ENCODE data around the gene SMAD7. TPM values are rescaled to one million over a fixed set of nuclear protein-coding genes. Genes with fewer than 3 reads are reported as not detected.

The SMAD7 gene
- total and polyA plus RNA-seq, 2 experiments from 2014 or later: 11.8 to 29.8 TPM

DNA sequence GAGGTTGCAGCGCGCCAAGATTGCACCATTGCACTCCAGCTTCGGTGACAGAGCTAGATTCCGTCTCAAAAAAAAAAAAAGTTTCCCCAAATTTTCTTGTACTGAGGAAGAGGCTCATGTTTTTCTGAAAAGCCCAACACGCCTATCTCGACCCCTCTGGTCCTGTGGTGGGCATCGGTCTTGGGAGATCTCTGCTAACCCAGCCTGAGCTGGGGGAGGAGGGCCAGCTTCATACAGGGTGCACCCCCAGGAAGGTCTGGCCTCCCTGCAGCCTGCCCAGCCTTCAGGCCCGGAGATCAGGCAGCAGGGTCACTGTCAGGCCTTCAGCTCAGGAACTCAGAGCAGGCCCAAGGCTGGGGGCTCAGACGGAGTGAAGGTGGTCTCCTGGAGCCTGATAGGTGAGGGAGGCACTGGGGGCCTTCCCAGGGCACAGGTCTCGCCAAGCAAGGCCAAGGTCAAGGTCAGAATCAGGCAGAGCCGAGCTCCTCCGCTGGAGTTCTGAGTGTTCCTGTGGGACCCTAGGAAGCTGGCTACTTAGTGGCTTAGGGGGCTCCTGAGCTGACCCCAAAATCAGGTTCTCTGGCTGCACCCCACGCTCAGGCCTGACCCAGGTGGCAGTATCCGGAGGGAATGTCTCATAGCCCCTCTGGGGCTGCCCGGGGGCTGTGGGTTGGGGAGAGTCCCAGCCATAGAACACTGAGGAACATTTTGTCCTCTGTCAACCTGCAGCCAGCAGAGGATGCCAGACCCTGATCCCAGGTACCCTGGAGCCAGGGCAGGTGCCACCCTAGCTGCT, 37.9 kb upstream of the SMAD7 start:
- H3F3A ChIP-seq (replicated peaks; ENCODE audit: low read depth): 0 out of 2 replicates have a peak, but pooled peaks cover 4% of the 10 kb centered on the region
- Mint-ChIP-seq H3K27ac (no peak overlapping the region), H3K4me1 (peaks cover 11% of the 10 kb centered on the region), H3K9me3 (peaks cover 4% of the 10 kb centered on the region; the same call in 1 of the 3 replicates), H3K27me3 (ENCODE audit: insufficient read depth, low read depth, poor library complexity) (peaks cover 11% of the 10 kb centered on the region), H3K36me3 (ENCODE audit: low read depth) (no peaks in the 10 kb centered on the region), H3K4me3 (no peak overlapping the region)
- no peak for ATAC-seq
- H3K27me3 ChIP-seq (ENCODE audit: insufficient read depth): no peaks in the 10 kb centered on the region
- H4K20me1 ChIP-seq (replicated peaks; ENCODE audit: insufficient read depth): no peaks in the 10 kb centered on the region
- H2AFZ ChIP-seq: no peak overlapping the region
- H3K4me2 ChIP-seq: no peak overlapping the region
- H3K36me3 ChIP-seq (ENCODE audit: insufficient read depth): no peaks in the 10 kb centered on the region
- no peak for DNase-seq (ENCODE audit: low spot score)
- no peak for TF ChIP-seq CREB1 (CRISPR knock-in tag; IDR thresholded peaks at IDR 0.05; ENCODE audit: low read depth)
- TF ChIP-seq EZH2phosphoT487 (IDR thresholded peaks at IDR 0.05; ENCODE audit: unreplicated experiment): no peak
- TF ChIP-seq EZH2 (IDR thresholded peaks at IDR 0.05; ENCODE audit: low read depth, unreplicated experiment): no peak
- no peak for TF ChIP-seq JUNB (IDR thresholded peaks at IDR 0.05; ENCODE audit: unreplicated experiment)
- no peak for TF ChIP-seq REST (IDR thresholded peaks at IDR 0.05; ENCODE audit: unreplicated experiment)
- TF ChIP-seq ETS1 (IDR thresholded peaks at IDR 0.05): no peak
- no peak for TF ChIP-seq ZNF331 (CRISPR knock-in tag; IDR thresholded peaks at IDR 0.05; ENCODE audit: low read depth)
- no peak for TF ChIP-seq ZNF114 (CRISPR knock-in tag; IDR thresholded peaks at IDR 0.05)
- no peak for TF ChIP-seq ZNF462 (CRISPR knock-in tag; IDR thresholded peaks at IDR 0.05)
- no peak for TF ChIP-seq STAT1 (IDR thresholded peaks at IDR 0.05; ENCODE audit: unreplicated experiment)
- H3K79me2 ChIP-seq (replicated peaks; ENCODE audit: insufficient read depth): no peaks in the 10 kb centered on the region
- no peaks in the 10 kb centered on the region for H3K9me2 ChIP-seq (ENCODE audit: insufficient read depth)
- no peak overlapping the region for H3K27ac ChIP-seq (ENCODE audit: low read depth)
- 0 out of 2 replicates have a peak, but pooled peaks cover 3% of the 10 kb centered on the region for H3K4me1 ChIP-seq (ENCODE audit: insufficient read depth)
- no peak overlapping the region for H3K4me3 ChIP-seq
